Measurements from ENCODE around the gene EPHA8.

EPHA8 gene

GRCh38 chr1:22591576-22591975 is 28.3 kb downstream of the EPHA8 start:
- POLR2A ChIA-PET = no interaction called here
- TF ChIP-seq ZNF2 (tag by site-specific recombination; IDR thresholded peaks at IDR 0.05) (no peak), RBAK (tag by site-specific recombination; IDR thresholded peaks at IDR 0.05) (no peak), ZNF677 (tag by site-specific recombination; IDR thresholded peaks at IDR 0.05) (no peak), ZNF488 (tag by site-specific recombination; IDR thresholded peaks at IDR 0.05) (no peak), EGR2 (tag by site-specific recombination; IDR thresholded peaks at IDR 0.05; ENCODE audit: low read depth) (no peak), SCRT1 (tag by site-specific recombination; IDR thresholded peaks at IDR 0.05; ENCODE audit: borderline replicate concordance) (no peak), ZBTB6 (tag by site-specific recombination; IDR thresholded peaks at IDR 0.05) (no peak), GLI4 (tag by site-specific recombination; IDR thresholded peaks at IDR 0.05) (no peak)
- Histone ChIP-seq H3K36me3 (ENCODE audit: control insufficient read depth in 2 of 2, insufficient read depth in 1 of 2, low read length in 2 of 2) (no peaks in the 10 kb centered on the region), H3K9me3 (ENCODE audit: control insufficient read depth, insufficient read depth, low read depth, low read length) (no peaks in the 10 kb centered on the region), H3K4me3 (ENCODE audit: low read depth, low read length) (no peak overlapping the region), H3K27ac (ENCODE audit: extremely low read depth, low read depth, low read length) (no peak overlapping the region), H3K4me1 (ENCODE audit: control insufficient read depth, insufficient read depth, low read length) (no peaks in the 10 kb centered on the region)
- CTCF ChIA-PET = no interaction called here

GRCh38 chr1:22592051-22592450 is 28.8 kb downstream of the EPHA8 start:
- no peaks in the 10 kb centered on the region for H3K9me3 ChIP-seq (ENCODE audit: control insufficient read depth, insufficient read depth, low read depth, low read length)
- TF ChIP-seq ZBTB48 (tag by site-specific recombination; IDR thresholded peaks at IDR 0.05) = no peak
- no peak for TF ChIP-seq ZBTB17 (tag by site-specific recombination; IDR thresholded peaks at IDR 0.05)
- TF ChIP-seq PRDM1 (tag by site-specific recombination; IDR thresholded peaks at IDR 0.05) = no peak
- no peak for TF ChIP-seq ZNF830 (tag by site-specific recombination; IDR thresholded peaks at IDR 0.05; ENCODE audit: low read depth)
- TF ChIP-seq ZNF280C (tag by site-specific recombination; IDR thresholded peaks at IDR 0.05) = no peak
- TF ChIP-seq ZNF580 (tag by site-specific recombination; IDR thresholded peaks at IDR 0.05) = no peak
- TF ChIP-seq ZNF610 (tag by site-specific recombination; IDR thresholded peaks at IDR 0.05; ENCODE audit: borderline replicate concordance) = no peak
- no peak overlapping the region for H3K4me3 ChIP-seq (ENCODE audit: low read depth, low read length)
- H3K36me3 ChIP-seq (ENCODE audit: control insufficient read depth in 2 of 2, insufficient read depth in 1 of 2, low read length in 2 of 2) = no peaks in the 10 kb centered on the region
- H3K4me1 ChIP-seq (ENCODE audit: control insufficient read depth, insufficient read depth, low read length) = no peaks in the 10 kb centered on the region
- CTCF ChIA-PET = no interaction called here
- H3K27ac ChIP-seq (ENCODE audit: extremely low read depth, low read depth, low read length) = no peak overlapping the region
- POLR2A ChIA-PET = no interaction called here

GRCh38 chr1:22592919-22593790 is 29.9 kb downstream of the EPHA8 start:
- H3K27ac ChIP-seq (ENCODE audit: extremely low read depth, low read depth, low read length) = no peak overlapping the region
- no peak overlapping the region for H3K4me3 ChIP-seq (ENCODE audit: low read depth, low read length)
- TF ChIP-seq KLF1 (tag by site-specific recombination; IDR thresholded peaks at IDR 0.05) = peak; percentile 95
- no peak for TF ChIP-seq MYNN (tag by site-specific recombination; IDR thresholded peaks at IDR 0.05; ENCODE audit: borderline replicate concordance)
- no peak for TF ChIP-seq ZNF324 (tag by site-specific recombination; IDR thresholded peaks at IDR 0.05)
- no peak for TF ChIP-seq ZBTB26 (tag by site-specific recombination; optimal IDR thresholded peaks at IDR 0.05)
- no peak for TF ChIP-seq KLF7 (tag by site-specific recombination; IDR thresholded peaks at IDR 0.05; ENCODE audit: borderline replicate concordance)
- no peak for TF ChIP-seq SCRT1 (tag by site-specific recombination; IDR thresholded peaks at IDR 0.05; ENCODE audit: borderline replicate concordance)
- no peak for TF ChIP-seq PRDM1 (tag by site-specific recombination; IDR thresholded peaks at IDR 0.05)
- no peak for TF ChIP-seq ZNF488 (tag by site-specific recombination; IDR thresholded peaks at IDR 0.05)
- no peaks in the 10 kb centered on the region for H3K4me1 ChIP-seq (ENCODE audit: control insufficient read depth, insufficient read depth, low read length)
- POLR2A ChIA-PET = no interaction called here
- CTCF ChIA-PET = interaction anchor here (0.7 kb wide), 1 partner anchor 461 kb away, joined by 3 read pairs; no protein-coding TSS in a partner anchor
- no peaks in the 10 kb centered on the region for H3K9me3 ChIP-seq (ENCODE audit: control insufficient read depth, insufficient read depth, low read depth, low read length)
- H3K36me3 ChIP-seq (ENCODE audit: control insufficient read depth in 2 of 2, insufficient read depth in 1 of 2, low read length in 2 of 2) = no peaks in the 10 kb centered on the region
